Measurements from ENCODE around the gene DRD3. TPM values are rescaled to one million over a fixed set of nuclear protein-coding genes. Genes with fewer than 3 reads are reported as not detected.

DRD3 gene
- polyA plus RNA-seq, 4 donors: not detected

- Histone ChIP-seq H3K27ac (ENCODE audit: low read depth in 1 of 3, low read length in 2 of 3) (no peak overlapping the region), H3K9me3 (ENCODE audit: control insufficient read depth in 2 of 2, insufficient read depth in 1 of 2, low read depth in 1 of 2, low read length in 1 of 2) (no peaks in the 10 kb centered on the region), H3K4me1 (ENCODE audit: control insufficient read depth in 3 of 3, insufficient read depth in 2 of 3, low read depth in 1 of 3, low read length in 2 of 3) (no peaks in the 10 kb centered on the region), H3K4me3 (ENCODE audit: low read depth in 1 of 3, low read length in 3 of 3) (no peak overlapping the region), H3K27me3 (ENCODE audit: control insufficient read depth in 3 of 3, insufficient read depth in 3 of 3, low read length in 3 of 3) (peaks cover 0 to 8% (median 0%) of the 10 kb centered on the region in 3 donors), H3K36me3 (ENCODE audit: control insufficient read depth in 3 of 3, insufficient read depth in 2 of 3, low read depth in 1 of 3, low read length in 3 of 3) (no peaks in the 10 kb centered on the region)
- no peak for FAIRE-seq
- 83 to 94% (median 91%) methylated on average over 3 of the region's 3 CpGs for WGBS, 3 donors
- no peak for DNase-seq
Measured at GRCh38 chr3:114218006-114218405, 39.2 kb upstream of the DRD3 start.

DNA sequence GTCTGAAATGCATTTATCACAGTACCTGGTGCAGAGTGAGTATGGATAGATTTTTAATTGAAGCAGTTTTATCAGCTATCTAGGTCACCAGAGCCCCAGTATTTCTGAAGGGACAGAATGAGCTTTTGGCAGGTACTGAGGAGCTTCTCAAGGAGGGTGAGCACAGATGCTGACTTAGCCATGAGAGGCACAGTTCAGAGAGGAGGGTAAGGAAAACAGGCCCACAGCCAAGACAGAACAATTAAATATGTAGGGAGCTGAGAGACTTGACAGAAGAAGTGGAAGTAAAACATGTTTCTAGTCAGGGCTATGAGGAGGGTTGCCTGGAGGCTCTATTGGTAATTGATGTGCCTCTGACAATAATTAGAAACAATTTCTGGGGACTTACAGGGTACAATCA is 38.4 kb upstream of the DRD3 start:
- DNase-seq: no peak
- Histone ChIP-seq H3K9me3 (ENCODE audit: control insufficient read depth in 2 of 2, insufficient read depth in 1 of 2, low read depth in 1 of 2, low read length in 1 of 2) (no peaks in the 10 kb centered on the region), H3K27me3 (ENCODE audit: control insufficient read depth in 3 of 3, insufficient read depth in 3 of 3, low read length in 3 of 3) (peaks cover 0 to 8% (median 0%) of the 10 kb centered on the region in 3 donors), H3K4me1 (ENCODE audit: control insufficient read depth in 3 of 3, insufficient read depth in 2 of 3, low read depth in 1 of 3, low read length in 2 of 3) (no peaks in the 10 kb centered on the region), H3K36me3 (ENCODE audit: control insufficient read depth in 3 of 3, insufficient read depth in 2 of 3, low read depth in 1 of 3, low read length in 3 of 3) (no peaks in the 10 kb centered on the region), H3K4me3 (ENCODE audit: low read depth in 1 of 3, low read length in 3 of 3) (no peak overlapping the region), H3K27ac (ENCODE audit: low read depth in 1 of 3, low read length in 2 of 3) (no peak overlapping the region)
- no peak for FAIRE-seq

DNA sequence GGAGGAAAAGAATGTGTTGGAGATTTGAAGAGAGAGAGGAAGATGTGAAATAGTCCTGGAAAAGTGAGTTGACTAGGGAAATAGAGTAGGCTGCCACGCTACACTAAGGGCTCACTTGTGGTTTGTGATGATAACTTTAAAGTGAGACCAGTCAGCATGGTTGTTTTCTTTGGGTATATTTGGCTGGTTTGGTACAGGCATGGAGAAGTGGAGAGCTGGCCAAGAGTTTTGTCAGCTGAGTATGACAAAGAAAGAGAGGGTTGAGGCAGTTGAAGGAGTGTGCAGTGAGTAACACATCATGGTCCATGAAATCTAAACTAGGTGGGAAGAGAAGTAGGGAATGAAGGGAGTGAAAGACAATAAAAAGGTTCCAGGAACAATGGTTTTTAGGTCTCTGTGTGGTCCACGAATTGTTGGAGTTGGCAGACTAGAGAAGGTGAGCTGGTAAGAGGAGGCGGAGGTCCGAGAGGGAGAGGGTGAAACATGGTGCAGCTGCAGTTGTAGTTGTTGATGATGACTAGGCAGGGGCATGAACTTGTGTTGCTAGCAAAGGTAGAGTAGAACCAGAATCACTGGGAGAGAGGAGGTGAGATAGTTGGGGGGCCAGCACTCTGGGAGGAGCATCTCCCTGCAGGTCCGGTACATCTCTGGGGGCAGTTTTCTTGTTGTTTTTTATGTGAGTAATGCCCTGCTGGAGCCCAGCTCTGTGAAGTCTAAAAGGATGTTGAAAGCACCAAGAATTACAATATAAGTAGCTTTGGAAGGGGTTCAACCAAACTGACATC is 37.5 kb upstream of the DRD3 start:
- peaks cover 0 to 13% (median 0%) of the 10 kb centered on the region in 3 donors for H3K27me3 ChIP-seq (ENCODE audit: control insufficient read depth in 3 of 3, insufficient read depth in 3 of 3, low read length in 3 of 3)
- DNase-seq: no peak
- H3K36me3 ChIP-seq (ENCODE audit: control insufficient read depth in 3 of 3, insufficient read depth in 2 of 3, low read depth in 1 of 3, low read length in 3 of 3): no peaks in the 10 kb centered on the region
- no peak for FAIRE-seq
- no peak overlapping the region for H3K27ac ChIP-seq (ENCODE audit: low read depth in 1 of 3, low read length in 2 of 3)
- H3K9me3 ChIP-seq (ENCODE audit: control insufficient read depth in 2 of 2, insufficient read depth in 1 of 2, low read depth in 1 of 2, low read length in 1 of 2): no peaks in the 10 kb centered on the region
- no peaks in the 10 kb centered on the region for H3K4me1 ChIP-seq (ENCODE audit: control insufficient read depth in 3 of 3, insufficient read depth in 2 of 3, low read depth in 1 of 3, low read length in 2 of 3)
- no peak overlapping the region for H3K4me3 ChIP-seq (ENCODE audit: low read depth in 1 of 3, low read length in 3 of 3)
- 81 to 87% (median 83%) methylated on average over 5 of the region's 5 CpGs for WGBS, 3 donors

GRCh38 chr3:114214542-114215341 is 35.9 kb upstream of the DRD3 start:
- no peak for FAIRE-seq
- Histone ChIP-seq H3K4me1 (ENCODE audit: control insufficient read depth in 3 of 3, insufficient read depth in 2 of 3, low read depth in 1 of 3, low read length in 2 of 3) (no peaks in the 10 kb centered on the region), H3K9me3 (ENCODE audit: control insufficient read depth in 2 of 2, insufficient read depth in 1 of 2, low read depth in 1 of 2, low read length in 1 of 2) (no peaks in the 10 kb centered on the region), H3K4me3 (ENCODE audit: low read depth in 1 of 3, low read length in 3 of 3) (peak overlapping the region in 1 of 3 donors; percentile 10), H3K27ac (ENCODE audit: low read depth in 1 of 3, low read length in 2 of 3) (peak overlapping the region in 2 of 3 donors; percentile 82 to 83), H3K36me3 (ENCODE audit: control insufficient read depth in 3 of 3, insufficient read depth in 2 of 3, low read depth in 1 of 3, low read length in 3 of 3) (no peaks in the 10 kb centered on the region), H3K27me3 (ENCODE audit: control insufficient read depth in 3 of 3, insufficient read depth in 3 of 3, low read length in 3 of 3) (peaks cover 0 to 13% (median 0%) of the 10 kb centered on the region in 3 donors)
- peak in 1 of 2 donors; percentile 65 for DNase-seq
- WGBS, 3 donors: 51 to 60% (median 54%) methylated on average over 6 of the region's 6 CpGs

DNA sequence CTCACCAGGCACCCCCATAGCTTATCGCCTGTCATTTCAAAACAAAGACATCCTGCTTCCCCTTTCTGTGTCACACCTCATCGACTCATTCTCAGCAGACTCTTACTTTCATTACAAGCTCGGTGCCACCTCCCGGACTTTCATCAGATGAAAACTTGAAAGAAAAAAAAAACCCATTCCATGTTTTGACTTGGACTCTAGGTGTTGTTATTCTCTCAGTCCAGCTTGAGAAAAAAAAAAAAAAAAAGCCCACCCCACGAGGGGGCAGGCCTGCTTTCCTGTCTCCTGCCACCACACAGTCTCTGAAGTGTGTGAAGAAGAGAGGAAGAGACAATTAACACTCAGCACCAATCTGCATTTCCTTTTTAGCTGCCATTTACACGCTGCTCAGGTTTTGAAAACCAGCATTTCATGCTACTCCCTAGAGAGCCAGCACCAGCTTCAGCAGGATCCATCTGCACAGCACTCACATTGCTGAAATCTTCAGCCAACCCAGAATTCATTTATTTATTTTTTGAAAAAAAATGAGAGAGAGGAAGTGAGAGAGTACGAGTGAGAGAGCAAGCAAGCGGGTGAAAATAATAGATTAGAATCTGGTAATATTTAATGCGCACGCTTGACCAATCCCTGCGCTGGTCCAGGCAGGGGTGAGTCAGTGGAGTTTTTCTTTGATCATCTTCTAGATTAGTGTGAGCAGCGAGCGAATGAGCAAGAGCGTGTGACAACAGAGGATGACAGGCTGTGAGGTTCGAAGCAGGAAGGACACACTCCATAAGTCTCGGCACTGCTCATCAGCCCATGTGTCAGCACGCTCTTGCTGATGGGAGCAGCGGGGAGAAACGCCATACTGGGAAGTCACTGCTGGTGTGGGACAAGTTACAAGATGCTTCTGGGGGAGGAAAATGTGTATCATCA is 35.0 kb upstream of the DRD3 start:
- Histone ChIP-seq H3K27ac (ENCODE audit: low read depth in 1 of 3, low read length in 2 of 3) (peak overlapping the region in 2 of 3 donors; percentile 82 to 83), H3K36me3 (ENCODE audit: control insufficient read depth in 3 of 3, insufficient read depth in 2 of 3, low read depth in 1 of 3, low read length in 3 of 3) (no peaks in the 10 kb centered on the region), H3K9me3 (ENCODE audit: control insufficient read depth in 2 of 2, insufficient read depth in 1 of 2, low read depth in 1 of 2, low read length in 1 of 2) (no peaks in the 10 kb centered on the region), H3K27me3 (ENCODE audit: control insufficient read depth in 3 of 3, insufficient read depth in 3 of 3, low read length in 3 of 3) (peaks cover 0 to 13% (median 0%) of the 10 kb centered on the region in 3 donors), H3K4me3 (ENCODE audit: low read depth in 1 of 3, low read length in 3 of 3) (peak overlapping the region in 1 of 3 donors; percentile 10), H3K4me1 (ENCODE audit: control insufficient read depth in 3 of 3, insufficient read depth in 2 of 3, low read depth in 1 of 3, low read length in 2 of 3) (no peaks in the 10 kb centered on the region)
- DNase-seq (peak in 1 of 2 donors; percentile 42), FAIRE-seq (no peak)
- WGBS, 3 donors: 16 to 33% (median 28%) methylated on average over 19 of the region's 19 CpGs

DNA sequence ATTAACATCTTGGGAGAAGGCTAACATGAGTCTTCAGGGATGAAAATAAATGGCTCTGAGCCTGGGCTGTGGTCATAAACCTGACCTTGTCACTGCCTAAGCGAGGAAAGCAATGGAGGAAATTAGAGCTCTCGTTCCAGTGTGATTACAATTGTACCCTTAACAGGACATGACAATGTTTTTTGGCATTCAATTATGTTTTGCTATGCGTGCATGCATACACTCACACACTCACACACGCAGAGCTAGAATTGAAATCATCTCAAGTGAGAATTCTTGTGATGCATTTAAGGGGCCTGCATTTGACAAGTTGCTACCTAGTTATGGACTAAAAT is 34.4 kb upstream of the DRD3 start:
- H3K27me3 ChIP-seq (ENCODE audit: control insufficient read depth in 3 of 3, insufficient read depth in 3 of 3, low read length in 3 of 3): peaks cover 0 to 13% (median 0%) of the 10 kb centered on the region in 3 donors
- no peaks in the 10 kb centered on the region for H3K4me1 ChIP-seq (ENCODE audit: control insufficient read depth in 3 of 3, insufficient read depth in 2 of 3, low read depth in 1 of 3, low read length in 2 of 3)
- WGBS, 3 donors: 23 to 35% (median 33%) methylated on average over 4 of the region's 4 CpGs
- H3K9me3 ChIP-seq (ENCODE audit: control insufficient read depth in 2 of 2, insufficient read depth in 1 of 2, low read depth in 1 of 2, low read length in 1 of 2): no peaks in the 10 kb centered on the region
- H3K36me3 ChIP-seq (ENCODE audit: control insufficient read depth in 3 of 3, insufficient read depth in 2 of 3, low read depth in 1 of 3, low read length in 3 of 3): no peaks in the 10 kb centered on the region
- peak overlapping the region in 1 of 3 donors; percentile 82 for H3K27ac ChIP-seq (ENCODE audit: low read depth in 1 of 3, low read length in 2 of 3)
- no peak overlapping the region for H3K4me3 ChIP-seq (ENCODE audit: low read depth in 1 of 3, low read length in 3 of 3)
- no peak for FAIRE-seq
- DNase-seq: no peak

DNA sequence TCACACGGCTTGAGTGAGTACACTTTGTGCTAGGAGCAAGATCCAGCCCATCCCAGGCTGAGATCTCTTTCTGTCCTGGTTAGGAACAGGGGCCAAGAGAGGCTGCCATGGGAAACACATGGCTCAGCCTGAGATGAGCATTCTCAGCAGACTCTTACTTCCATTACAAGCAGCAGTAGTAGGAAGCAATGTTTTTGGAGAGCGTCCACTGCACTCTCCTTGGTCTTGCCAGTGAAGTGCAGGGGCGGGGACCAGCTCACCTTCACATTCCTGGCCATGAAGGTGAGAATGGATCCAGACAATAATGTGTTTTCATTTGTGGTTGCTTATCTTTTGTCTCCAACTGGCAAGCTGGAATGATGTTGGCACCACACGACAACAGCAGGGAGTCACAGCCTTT is 33.8 kb upstream of the DRD3 start:
- H3K27me3 ChIP-seq (ENCODE audit: control insufficient read depth in 3 of 3, insufficient read depth in 3 of 3, low read length in 3 of 3): peaks cover 0 to 13% (median 0%) of the 10 kb centered on the region in 3 donors
- WGBS, 3 donors: 67 to 83% (median 77%) methylated on average over 4 of the region's 4 CpGs
- DNase-seq (no peak), FAIRE-seq (no peak)
- no peak overlapping the region for H3K4me3 ChIP-seq (ENCODE audit: low read depth in 1 of 3, low read length in 3 of 3)
- H3K9me3 ChIP-seq (ENCODE audit: control insufficient read depth in 2 of 2, insufficient read depth in 1 of 2, low read depth in 1 of 2, low read length in 1 of 2): no peaks in the 10 kb centered on the region
- H3K36me3 ChIP-seq (ENCODE audit: control insufficient read depth in 3 of 3, insufficient read depth in 2 of 3, low read depth in 1 of 3, low read length in 3 of 3): no peaks in the 10 kb centered on the region
- H3K4me1 ChIP-seq (ENCODE audit: control insufficient read depth in 3 of 3, insufficient read depth in 2 of 3, low read depth in 1 of 3, low read length in 2 of 3): no peaks in the 10 kb centered on the region
- H3K27ac ChIP-seq (ENCODE audit: low read depth in 1 of 3, low read length in 2 of 3): peak overlapping the region in 1 of 3 donors; percentile 3

- DNase-seq (no peak), FAIRE-seq (no peak)
- Histone ChIP-seq H3K27me3 (ENCODE audit: control insufficient read depth in 3 of 3, insufficient read depth in 3 of 3, low read length in 3 of 3) (peaks cover 0 to 6% (median 0%) of the 10 kb centered on the region in 3 donors), H3K27ac (ENCODE audit: low read depth in 1 of 3, low read length in 2 of 3) (no peak overlapping the region), H3K36me3 (ENCODE audit: control insufficient read depth in 3 of 3, insufficient read depth in 2 of 3, low read depth in 1 of 3, low read length in 3 of 3) (no peaks in the 10 kb centered on the region), H3K4me3 (ENCODE audit: low read depth in 1 of 3, low read length in 3 of 3) (no peak overlapping the region), H3K4me1 (ENCODE audit: control insufficient read depth in 3 of 3, insufficient read depth in 2 of 3, low read depth in 1 of 3, low read length in 2 of 3) (no peaks in the 10 kb centered on the region), H3K9me3 (ENCODE audit: control insufficient read depth in 2 of 2, insufficient read depth in 1 of 2, low read depth in 1 of 2, low read length in 1 of 2) (no peaks in the 10 kb centered on the region)
- 64 to 70% (median 68%) methylated on average over 4 of the region's 4 CpGs for WGBS, 3 donors
Measured at GRCh38 chr3:114207768-114208167, 28.9 kb upstream of the DRD3 start.

Measured in small intestine (tissue), 7 donors.